Tibial nerve (tissue), 3 donors: ENCODE data around the gene JUNB.

Source experiments
- CTCF ChIP-seq, 5 experiments: fragments of 200-600 bp in 3 of 5; fragments of 450-650 bp in 2 of 5; sonication (generic) in 3 of 5; IDR thresholded peaks; one replicate each; pipeline ENCODE4 v1.5.1; 2016 to 2019; ENCODE audit warnings: antibody characterized with exemption in 5 of 5, mild to moderate bottlenecking in 3 of 5, moderate library complexity in 2 of 5
- POLR2A ChIP-seq, 2 donors: fragments of 450-650 bp; IDR thresholded peaks; one replicate each; pipeline ENCODE4 v1.6.1; 2017; ENCODE audit warnings: antibody characterized with exemption in 2 of 2, mild to moderate bottlenecking in 2 of 2, moderate library complexity in 2 of 2

DNA sequence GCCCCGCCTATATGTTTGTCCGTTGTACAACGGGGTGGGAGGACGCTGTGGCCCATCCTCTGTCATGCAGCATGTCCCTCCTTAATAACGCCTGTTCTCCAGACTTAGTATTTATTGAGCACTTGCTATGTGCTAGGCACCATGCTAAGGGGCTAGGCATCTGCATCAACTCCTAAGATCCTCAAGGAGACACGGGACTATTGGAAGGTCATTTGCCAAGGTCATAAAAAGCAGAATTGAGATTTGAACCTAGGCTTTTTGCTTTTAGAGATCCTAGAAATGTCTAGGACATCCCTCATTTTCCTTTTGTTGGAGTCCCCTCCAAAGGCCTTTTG lies 45.2 kb downstream of the JUNB start:
- no peak for TF ChIP-seq CTCF (IDR thresholded peaks at IDR 0.05)
- no peak for TF ChIP-seq POLR2A (IDR thresholded peaks at IDR 0.05)
